Fibroblast of skin of scalp (primary cell): ENCODE data around the gene TRPC4. TPM values are rescaled to one million over a fixed set of nuclear protein-coding genes. Genes with fewer than 3 reads are reported as not detected.

ENCODE experiments used
- DNase-seq: peaks from one replicate; pipeline ENCODE4 v3.0.0-alpha.2; 2013
- polyA plus RNA-seq, 2 experiments: library from polyadenylated mRNA; unstranded; fragments of 120-200 nt; gene quantifications; one replicate each; pipeline ENCODE4 v1.2.1, GENCODE V29; 2013; ENCODE audit not compliant: insufficient read length in 2 of 2

TRPC4 gene
- 7.1 TPM for polyA plus RNA-seq (2013, experiment 1 of 2; ENCODE audit: insufficient read length)
- polyA plus RNA-seq (2013, experiment 2 of 2; ENCODE audit: insufficient read length): 7.9 TPM

- DNase-seq: peak; percentile 82
Measured at GRCh38 chr13:37869756-37870488, at the start of gene TRPC4. Gene TRPC4 (minus strand): TSS chr13:37869772. CDS start chr13:37783333, 86,439 bp downstream.

- DNase-seq: no peak
Measured at GRCh38 chr13:37918751-37919150, 49.2 kb upstream of the TRPC4 start.

- no peak for DNase-seq
Measured at GRCh38 chr13:37918116-37918714, 48.6 kb upstream of the TRPC4 start.

GRCh38 chr13:37914781-37915391, 45.3 kb upstream of the TRPC4 start:
- peak; percentile 4 for DNase-seq

GRCh38 chr13:37910790-37911189, 41.2 kb upstream of the TRPC4 start:
- DNase-seq: no peak

- DNase-seq: no peak
Measured at GRCh38 chr13:37906880-37907279, 37.3 kb upstream of the TRPC4 start.

GRCh38 chr13:37905736-37906135, 36.2 kb upstream of the TRPC4 start:
- DNase-seq: peak; percentile 26

GRCh38 chr13:37899753-37900152, 30.2 kb upstream of the TRPC4 start:
- no peak for DNase-seq

GRCh38 chr13:37893321-37893720, 23.7 kb upstream of the TRPC4 start:
- no peak for DNase-seq

- DNase-seq: no peak
Measured at GRCh38 chr13:37889820-37890219, 20.2 kb upstream of the TRPC4 start.

GRCh38 chr13:37889102-37889501, 19.5 kb upstream of the TRPC4 start:
- peak; percentile 6 for DNase-seq

- no peak for DNase-seq
Measured at GRCh38 chr13:37886879-37887278, 17.3 kb upstream of the TRPC4 start.

GRCh38 chr13:37884674-37885073, 15.1 kb upstream of the TRPC4 start:
- peak; percentile 33 for DNase-seq

GRCh38 chr13:37884026-37884425, 14.5 kb upstream of the TRPC4 start:
- DNase-seq: peak; percentile 27

- no peak for DNase-seq
Measured at GRCh38 chr13:37878921-37879320, 9.3 kb upstream of the TRPC4 start.

GRCh38 chr13:37878496-37878895, 8.9 kb upstream of the TRPC4 start:
- peak; percentile 80 for DNase-seq

GRCh38 chr13:37870895-37871550, 1.5 kb upstream of the TRPC4 start:
- peak; percentile 71 for DNase-seq

- no peak for DNase-seq
Measured at GRCh38 chr13:37870489-37870845, 895 bp upstream of the TRPC4 start.

GRCh38 chr13:37869506-37869755, 141 bp downstream of the TRPC4 start:
- DNase-seq: no peak

GRCh38 chr13:37868691-37869505, 674 bp downstream of the TRPC4 start:
- DNase-seq: peak; percentile 58

GRCh38 chr13:37863708-37864107, 5.9 kb downstream of the TRPC4 start:
- DNase-seq: no peak

- no peak for DNase-seq
Measured at GRCh38 chr13:37835392-37835791, 34.2 kb downstream of the TRPC4 start.

GRCh38 chr13:37833411-37833810, 36.2 kb downstream of the TRPC4 start:
- DNase-seq: no peak
